ENCODE results near the gene RIPPLY1. TPM values are rescaled to one million over a fixed set of nuclear protein-coding genes. Genes with fewer than 3 reads are reported as not detected.

Gene RIPPLY1
- total and polyA plus RNA-seq, 5 experiments from 2014 or later: not detected

DNA sequence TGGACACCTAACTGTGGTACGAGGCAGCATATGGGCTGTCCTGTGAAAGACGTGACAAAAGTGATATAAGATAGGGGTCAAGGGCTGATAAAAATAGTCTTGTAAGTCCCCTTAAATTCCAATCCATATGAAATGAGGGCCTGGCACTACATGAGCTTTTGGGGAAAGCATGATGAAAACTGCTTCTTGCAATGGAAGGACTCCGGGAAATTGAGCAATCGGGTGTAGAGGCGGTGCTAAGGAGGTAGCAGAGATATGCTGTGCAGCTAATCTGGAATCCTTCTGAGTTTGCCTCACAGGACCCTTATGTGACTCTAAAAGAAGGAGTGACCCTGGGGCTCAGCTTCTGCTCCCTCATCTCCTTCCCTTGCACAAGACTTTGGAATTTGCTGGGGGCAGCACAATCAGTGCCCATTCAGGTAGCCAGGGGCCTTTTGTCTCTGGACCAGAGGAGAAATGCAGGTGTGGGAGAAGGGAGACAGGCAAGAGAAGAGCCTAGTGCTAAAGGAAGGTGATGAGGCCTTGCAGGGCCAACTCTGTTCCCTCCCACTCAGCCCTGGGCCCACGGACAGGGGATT, 29.9 kb upstream of the RIPPLY1 start:
- Mint-ChIP-seq H3K4me3 (no peak overlapping the region), H3K27ac (peak overlapping the region in 4 of 10 donors; percentile 18 to 67 (median 36)), H3K4me1 (peaks cover 0 to 7% (median 0%) of the 10 kb centered on the region in 4 donors), H3K36me3 (peaks cover 0 to 2% (median 0%) of the 10 kb centered on the region in 3 donors), H3K27me3 (no peaks in the 10 kb centered on the region), H3K9me3 (no peaks in the 10 kb centered on the region)
- no peak for ATAC-seq
- POLR2A ChIA-PET: no interaction called here
- no peak for DNase-seq

DNA sequence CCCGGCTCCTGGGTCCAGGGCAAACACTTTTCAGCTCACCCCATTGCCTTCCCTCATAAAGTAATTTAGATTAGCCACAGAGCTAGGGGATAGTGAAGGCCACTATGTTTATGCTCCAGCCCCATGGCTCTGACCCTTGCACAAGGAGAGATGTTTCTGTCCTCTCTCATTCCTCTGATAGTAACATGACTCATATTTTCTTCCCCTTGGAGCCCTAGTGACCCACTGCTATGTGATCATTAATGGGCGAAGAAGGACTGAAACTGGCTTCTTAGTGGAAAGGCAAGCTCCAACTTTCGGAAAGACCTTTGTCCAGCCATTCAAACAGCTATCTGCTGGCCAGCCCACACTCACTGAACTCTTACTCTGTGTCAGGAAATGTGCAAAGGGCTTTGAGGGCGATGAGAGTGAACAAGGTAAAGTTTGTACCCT, 29.4 kb upstream of the RIPPLY1 start:
- H3K9me3 Mint-ChIP-seq: no peaks in the 10 kb centered on the region
- peaks cover 0 to 2% (median 0%) of the 10 kb centered on the region in 3 donors for H3K36me3 Mint-ChIP-seq
- POLR2A ChIA-PET: no interaction called here
- DNase-seq (no peak), ATAC-seq (no peak)
- H3K4me1 Mint-ChIP-seq: peaks cover 0 to 7% (median 0%) of the 10 kb centered on the region in 4 donors
- H3K27me3 Mint-ChIP-seq: no peaks in the 10 kb centered on the region
- H3K27ac Mint-ChIP-seq: peak overlapping the region in 2 of 10 donors; percentile 28 to 44
- no peak overlapping the region for H3K4me3 Mint-ChIP-seq

DNA sequence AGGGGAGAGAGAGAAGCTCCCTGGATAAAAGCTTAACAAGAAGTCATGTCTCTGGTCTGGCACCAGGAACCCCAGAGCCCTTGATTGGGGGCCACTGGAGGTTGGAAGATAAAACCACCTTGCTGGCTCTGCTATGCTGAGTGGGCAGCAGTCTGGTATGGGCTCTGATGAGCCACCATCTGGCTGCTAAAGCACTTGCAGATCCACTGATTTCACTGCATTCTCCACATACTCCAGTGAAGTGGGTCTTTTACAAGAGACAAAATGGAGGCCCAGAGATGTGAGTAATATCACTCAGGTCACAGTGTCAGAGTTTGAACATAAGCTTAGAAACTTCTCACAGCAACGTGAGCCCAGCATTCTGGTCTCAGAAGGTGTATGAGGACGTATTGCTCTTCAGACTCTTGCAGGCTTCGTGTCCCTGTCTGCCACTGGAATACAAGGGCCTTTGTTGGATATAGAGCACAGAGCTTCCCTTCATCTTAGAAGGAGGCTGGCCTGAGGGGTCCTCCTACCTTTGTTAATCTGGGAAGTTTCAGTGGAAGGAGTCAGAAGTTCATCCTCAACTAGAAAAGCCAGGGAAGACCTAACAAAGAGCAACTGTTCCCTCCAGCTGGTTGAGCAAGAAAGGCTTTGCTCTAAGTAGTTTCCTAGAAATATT, 28.8 kb upstream of the RIPPLY1 start:
- Mint-ChIP-seq H3K36me3 (peaks cover 0 to 2% (median 0%) of the 10 kb centered on the region in 3 donors), H3K4me3 (no peak overlapping the region), H3K27me3 (no peaks in the 10 kb centered on the region), H3K27ac (no peak overlapping the region), H3K9me3 (no peaks in the 10 kb centered on the region), H3K4me1 (peaks cover 0 to 7% (median 0%) of the 10 kb centered on the region in 4 donors)
- POLR2A ChIA-PET: no interaction called here
- DNase-seq (no peak), ATAC-seq (no peak)

DNA sequence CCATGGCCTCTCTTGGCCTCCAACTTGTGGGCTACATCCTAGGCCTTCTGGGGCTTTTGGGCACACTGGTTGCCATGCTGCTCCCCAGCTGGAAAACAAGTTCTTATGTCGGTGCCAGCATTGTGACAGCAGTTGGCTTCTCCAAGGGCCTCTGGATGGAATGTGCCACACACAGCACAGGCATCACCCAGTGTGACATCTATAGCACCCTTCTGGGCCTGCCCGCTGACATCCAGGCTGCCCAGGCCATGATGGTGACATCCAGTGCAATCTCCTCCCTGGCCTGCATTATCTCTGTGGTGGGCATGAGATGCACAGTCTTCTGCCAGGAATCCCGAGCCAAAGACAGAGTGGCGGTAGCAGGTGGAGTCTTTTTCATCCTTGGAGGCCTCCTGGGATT, 25.1 kb upstream of the RIPPLY1 start:
- DNase-seq (no peak), ATAC-seq (no peak)
- no peaks in the 10 kb centered on the region for H3K27me3 Mint-ChIP-seq
- peaks cover 0 to 1% (median 0%) of the 10 kb centered on the region in 4 donors for H3K4me1 Mint-ChIP-seq
- H3K4me3 Mint-ChIP-seq: no peak overlapping the region
- POLR2A ChIA-PET: no interaction called here
- no peaks in the 10 kb centered on the region for H3K36me3 Mint-ChIP-seq
- H3K27ac Mint-ChIP-seq: no peak overlapping the region
- no peaks in the 10 kb centered on the region for H3K9me3 Mint-ChIP-seq

DNA sequence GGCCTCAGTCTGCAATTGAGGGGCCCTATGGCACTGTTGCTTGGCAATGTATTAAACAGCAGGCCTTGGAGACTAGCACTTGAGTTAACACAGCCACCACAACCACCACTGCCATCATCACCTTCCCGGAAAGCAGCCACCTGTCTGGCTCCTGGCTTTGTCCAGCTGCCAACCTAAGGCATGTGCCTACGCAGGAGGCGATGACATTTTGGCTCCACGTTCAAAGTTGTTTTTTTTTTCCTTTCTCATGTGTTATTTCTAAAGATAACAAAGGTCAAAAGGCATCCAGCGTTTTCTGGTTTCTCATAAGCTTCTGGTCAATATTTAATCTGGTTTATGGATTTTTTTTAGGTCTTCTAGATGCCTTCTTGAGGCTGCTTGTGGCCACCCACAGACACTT, 24.6 kb upstream of the RIPPLY1 start:
- Mint-ChIP-seq H3K36me3 (no peaks in the 10 kb centered on the region), H3K4me1 (no peaks in the 10 kb centered on the region), H3K27me3 (no peaks in the 10 kb centered on the region), H3K9me3 (no peaks in the 10 kb centered on the region), H3K4me3 (no peak overlapping the region), H3K27ac (no peak overlapping the region)
- ATAC-seq: no peak
- DNase-seq: no peak
- POLR2A ChIA-PET: no interaction called here

DNA sequence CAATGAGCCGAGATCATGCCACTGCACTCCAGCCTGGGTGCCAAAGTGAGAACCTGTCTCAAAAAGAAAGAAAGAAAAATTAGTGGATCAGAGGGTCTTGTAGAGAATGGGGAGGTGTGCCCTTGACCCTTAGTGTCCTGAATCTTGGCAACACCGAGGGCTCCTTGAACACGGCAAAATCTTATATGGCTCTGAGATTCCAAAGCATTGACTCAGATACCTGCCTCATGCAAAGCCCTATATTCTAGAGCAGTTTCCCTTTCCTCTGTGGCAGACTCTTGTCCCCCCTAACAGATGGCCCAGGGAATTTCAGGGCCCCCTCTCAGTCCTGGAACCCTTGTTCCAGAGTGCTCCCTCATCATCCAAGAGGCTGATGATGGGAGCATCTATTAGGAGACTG, 23.9 kb upstream of the RIPPLY1 start:
- H3K4me1 Mint-ChIP-seq: no peaks in the 10 kb centered on the region
- H3K27ac Mint-ChIP-seq: no peak overlapping the region
- no peaks in the 10 kb centered on the region for H3K36me3 Mint-ChIP-seq
- no peak for ATAC-seq
- no peak for DNase-seq
- POLR2A ChIA-PET: no interaction called here
- no peaks in the 10 kb centered on the region for H3K9me3 Mint-ChIP-seq
- no peak overlapping the region for H3K4me3 Mint-ChIP-seq
- H3K27me3 Mint-ChIP-seq: no peaks in the 10 kb centered on the region

DNA sequence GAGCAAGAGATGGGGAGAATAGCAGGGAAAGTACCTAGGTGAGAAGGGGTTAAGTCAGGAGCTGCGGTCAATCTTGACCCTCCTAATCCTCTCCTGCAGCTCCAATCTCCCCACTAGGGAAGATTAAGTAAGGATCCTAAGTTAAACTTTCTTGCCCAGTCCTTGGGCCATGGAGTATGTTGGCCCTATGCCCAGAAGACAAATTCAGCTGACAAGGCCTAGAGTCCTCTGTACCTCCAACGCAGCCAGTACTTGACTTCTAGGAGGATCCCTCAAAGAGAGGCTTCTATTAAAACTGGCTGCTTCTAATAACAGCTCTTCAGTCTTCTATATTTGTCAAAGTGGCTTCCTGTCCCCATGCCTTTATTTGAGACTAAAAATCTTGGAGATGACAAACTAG, 18.5 kb upstream of the RIPPLY1 start:
- Mint-ChIP-seq H3K27ac (no peak overlapping the region), H3K9me3 (no peaks in the 10 kb centered on the region), H3K4me1 (peaks cover 9 to 20% (median 15%) of the 10 kb centered on the region in 4 donors), H3K4me3 (no peak overlapping the region), H3K36me3 (no peaks in the 10 kb centered on the region), H3K27me3 (no peaks in the 10 kb centered on the region)
- POLR2A ChIA-PET: no interaction called here
- no peak for ATAC-seq
- no peak for DNase-seq

DNA sequence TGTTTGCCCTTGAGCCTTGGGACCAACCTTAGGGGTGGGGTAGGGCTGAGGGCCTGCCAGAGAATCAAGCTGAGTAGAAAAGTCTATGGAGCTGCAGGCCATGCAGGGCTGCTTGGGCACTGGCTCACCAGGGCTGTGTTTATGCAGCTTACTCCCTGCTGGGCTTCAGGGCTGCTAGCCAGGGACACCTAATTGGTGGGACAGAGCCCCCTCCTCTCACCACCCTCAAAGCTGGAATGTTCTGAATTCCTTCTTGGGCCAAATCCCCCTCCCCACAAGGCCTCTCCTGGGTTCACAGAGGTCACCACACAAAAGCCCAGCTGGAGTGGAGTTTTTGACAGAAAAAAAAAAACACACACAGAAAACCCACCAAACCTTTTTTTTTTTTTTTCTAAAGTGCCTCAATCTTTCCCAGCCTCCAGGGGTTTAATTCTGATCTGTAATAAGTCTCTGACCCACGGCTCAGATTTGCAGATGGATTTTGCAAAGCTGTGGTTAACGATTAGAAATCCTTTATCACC, 16.9 kb upstream of the RIPPLY1 start, which contains the start of gene CLDN2:
CLDN2 (plus strand) TSS at position 471 of the 521 bp plus-strand sequence. CDS start 7,827 bp downstream, outside the sequence.
- DNase-seq: no peak
- Mint-ChIP-seq H3K9me3 (no peaks in the 10 kb centered on the region), H3K36me3 (no peaks in the 10 kb centered on the region), H3K4me3 (no peak within 1 kb of the TSS), H3K27me3 (peaks cover 1 to 14% (median 2%) of the 10 kb centered on the region in 5 donors), H3K27ac (no peak within 1 kb of the TSS), H3K4me1 (peaks cover 11 to 20% (median 17%) of the 10 kb centered on the region in 4 donors)
- ATAC-seq: no peak
- POLR2A ChIA-PET: no interaction called here

DNA sequence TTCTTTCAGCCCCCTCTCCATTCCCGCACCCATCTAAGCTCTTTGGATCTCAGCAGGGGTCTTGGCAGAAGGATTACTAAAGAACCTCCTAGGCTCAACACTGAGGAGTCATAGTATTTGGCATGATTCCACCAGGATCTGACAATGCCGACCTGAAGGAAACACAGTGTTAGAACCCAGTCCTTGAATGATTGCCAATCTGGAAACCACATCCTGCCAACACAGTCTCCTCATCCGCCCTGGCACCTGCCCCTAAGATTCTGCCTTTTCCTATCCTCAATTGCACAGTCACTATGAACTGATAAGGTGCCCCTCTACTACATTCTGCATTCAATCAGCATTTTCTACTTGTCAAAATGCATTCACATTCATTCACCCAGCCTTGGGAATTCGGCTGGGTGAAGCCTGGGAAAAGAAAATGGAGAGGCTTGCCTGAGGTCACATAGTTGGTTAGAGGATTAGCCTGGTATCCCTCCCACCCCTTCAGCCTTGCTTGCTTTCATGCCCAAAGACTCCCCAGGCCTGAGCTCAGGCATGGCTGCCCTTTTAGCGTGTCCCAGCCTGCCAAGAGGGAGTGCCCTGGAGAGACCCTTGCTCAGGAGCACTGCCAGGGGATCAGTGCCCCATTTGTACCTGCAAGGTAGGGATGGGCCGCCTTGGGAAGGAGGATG, 14.8 kb upstream of the RIPPLY1 start:
- peaks cover 1 to 14% (median 2%) of the 10 kb centered on the region in 5 donors for H3K27me3 Mint-ChIP-seq
- H3K4me1 Mint-ChIP-seq: peaks cover 11 to 20% (median 17%) of the 10 kb centered on the region in 4 donors
- DNase-seq (peak in 5 of 10 donors; percentile 9 to 54 (median 33)), ATAC-seq (peak; percentile 64 to 85)
- no peaks in the 10 kb centered on the region for H3K9me3 Mint-ChIP-seq
- no peaks in the 10 kb centered on the region for H3K36me3 Mint-ChIP-seq
- POLR2A ChIA-PET: no interaction called here
- H3K4me3 Mint-ChIP-seq: peak overlapping the region in 7 of 10 donors; percentile 14 to 65 (median 37)
- peak overlapping the region in 6 of 10 donors; percentile 9 to 89 (median 31) for H3K27ac Mint-ChIP-seq

DNA sequence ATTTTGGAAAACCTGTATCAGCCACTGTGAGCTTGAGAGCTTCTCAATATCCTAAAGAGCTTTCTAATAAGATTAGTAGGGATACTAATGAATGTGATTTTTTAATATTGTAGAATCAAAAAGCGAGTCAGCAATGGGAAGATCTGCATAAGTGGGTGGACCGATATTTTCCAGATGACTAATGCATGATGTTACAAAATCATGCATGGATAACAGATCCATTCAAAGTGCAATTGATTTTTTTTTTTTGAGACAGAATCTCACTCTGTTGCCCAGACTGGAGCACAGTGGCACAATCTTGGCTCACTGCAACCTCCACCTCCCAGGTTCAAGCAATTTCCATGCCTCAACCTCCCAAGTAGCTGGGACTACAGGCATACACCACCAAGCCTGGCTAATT, 9.7 kb upstream of the RIPPLY1 start:
- POLR2A ChIA-PET: no interaction called here
- Mint-ChIP-seq H3K4me1 (peaks cover 8 to 13% (median 10%) of the 10 kb centered on the region in 4 donors), H3K27ac (no peak overlapping the region), H3K4me3 (no peak overlapping the region), H3K27me3 (peaks cover 1 to 14% (median 2%) of the 10 kb centered on the region in 5 donors), H3K36me3 (no peaks in the 10 kb centered on the region), H3K9me3 (no peaks in the 10 kb centered on the region)
- ATAC-seq (no peak), DNase-seq (no peak)

DNA sequence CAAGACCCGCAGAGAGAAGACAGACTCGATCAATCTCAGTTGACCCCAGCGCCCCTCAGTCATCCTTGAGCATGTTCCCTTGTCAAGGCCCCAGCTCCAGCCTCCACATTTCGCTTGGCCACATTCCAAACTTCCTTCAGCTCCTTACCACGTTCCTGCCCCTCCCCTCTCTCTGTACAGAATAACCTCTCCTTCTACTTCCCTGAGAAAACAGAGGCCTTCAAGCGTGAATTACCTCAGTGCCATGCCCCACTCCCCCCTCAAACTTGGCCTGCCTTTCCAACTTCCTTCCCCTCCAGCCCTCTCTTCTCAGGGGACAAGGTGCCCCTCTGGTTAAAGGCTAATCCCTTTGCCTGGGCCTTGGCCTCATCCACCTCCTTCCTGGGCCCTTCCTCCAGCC, 3.2 kb upstream of the RIPPLY1 start:
- no peak for ATAC-seq
- Mint-ChIP-seq H3K4me1 (no peaks in the 10 kb centered on the region), H3K36me3 (no peaks in the 10 kb centered on the region), H3K9me3 (no peaks in the 10 kb centered on the region), H3K27ac (no peak overlapping the region), H3K27me3 (no peaks in the 10 kb centered on the region), H3K4me3 (no peak overlapping the region)
- DNase-seq: no peak
- POLR2A ChIA-PET: no interaction called here

DNA sequence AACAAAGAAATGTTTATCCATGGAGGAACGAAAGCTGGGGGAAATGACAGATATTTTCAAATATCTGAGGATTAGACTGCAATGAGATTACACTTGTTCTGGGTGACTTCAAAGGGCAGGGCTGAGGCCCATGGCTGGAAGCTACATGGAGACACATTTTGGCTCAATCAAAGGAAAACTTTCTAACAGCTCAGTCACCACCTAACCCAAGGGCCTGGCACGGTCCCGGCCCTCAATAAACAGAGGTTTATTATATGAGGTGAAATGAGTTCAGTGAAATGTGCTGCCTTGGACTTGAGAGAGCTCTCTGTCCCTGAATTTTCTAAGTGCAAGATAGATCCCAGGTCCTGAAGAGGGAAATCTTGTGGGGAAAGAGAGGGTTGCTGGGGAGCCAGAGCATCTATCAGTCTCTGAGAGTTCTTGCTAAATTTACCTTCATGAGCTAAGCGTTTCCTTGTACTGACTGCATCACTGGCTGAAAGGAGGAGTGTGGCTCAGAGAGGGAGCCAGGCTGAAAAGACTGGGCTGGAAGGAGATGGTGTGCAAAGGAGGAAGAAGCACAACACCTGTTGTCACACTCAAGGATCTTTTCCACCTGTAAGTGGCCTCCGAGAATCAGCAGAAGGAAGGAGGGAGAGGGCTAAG, 2.0 kb upstream of the RIPPLY1 start:
- Mint-ChIP-seq H3K4me3 (no peak overlapping the region), H3K36me3 (no peaks in the 10 kb centered on the region), H3K27ac (peak overlapping the region in 1 of 10 donors; percentile 77), H3K9me3 (no peaks in the 10 kb centered on the region), H3K27me3 (no peaks in the 10 kb centered on the region), H3K4me1 (no peaks in the 10 kb centered on the region)
- DNase-seq: no peak
- no peak for ATAC-seq
- POLR2A ChIA-PET: no interaction called here
